CD8-positive, alpha-beta memory T cell (primary cell): Measurements from ENCODE around the gene CD244. TPM values are rescaled to one million over a fixed set of nuclear protein-coding genes. Genes with fewer than 3 reads are reported as not detected.
A peak's percentile ranks its signal among the peaks of the same experiment; 100 is the strongest.

Experiments used
- CTCF ChIA-PET: fragments of 350-600 bp; sonication (Branson Sonifier 250); formaldehyde crosslinking; loops from one replicate; lab custom pipeline; 2021; ENCODE audit warnings: antibody characterized with exemption; lab: Charles Lee
- POLR2A ChIA-PET: fragments of 350-600 bp; sonication (Branson Sonifier 250); formaldehyde crosslinking; loops from one replicate; lab custom pipeline; 2021; ENCODE audit warnings: antibody characterized with exemption; lab: Charles Lee
- DNase-seq, 5 donors: peaks; one replicate each; pipeline versions ENCODE4 v3.0.0 to v3.0.0-alpha.2; 2020 to 2022; ENCODE audit warnings: mixed read lengths in 1 of 5
- H3K27ac ChIP-seq: one replicate; pipeline ENCODE4 v1.7.0; 2013; ENCODE audit warnings: low read depth, mild to moderate bottlenecking, low read length, moderate library complexity
- H3K27me3 ChIP-seq: 2 replicates; pipeline ENCODE4 v1.7.0; 2013; ENCODE audit warnings: low read length, mild to moderate bottlenecking; ENCODE audit not compliant: insufficient read depth, poor library complexity, severe bottlenecking
- H3K36me3 ChIP-seq: 2 replicates; pipeline ENCODE4 v1.7.0; 2013; ENCODE audit warnings: mild to moderate bottlenecking, low read length, moderate library complexity; ENCODE audit not compliant: insufficient read depth
- H3K4me1 ChIP-seq: 2 replicates; pipeline ENCODE4 v1.7.0; 2013; ENCODE audit warnings: mild to moderate bottlenecking, low read length, moderate library complexity; ENCODE audit not compliant: insufficient read depth
- H3K4me3 ChIP-seq: 2 replicates; pipeline ENCODE4 v1.7.0; 2013; ENCODE audit warnings: mild to moderate bottlenecking, low read length
- H3K9me3 ChIP-seq: 2 replicates; pipeline ENCODE4 v1.7.0; 2013; ENCODE audit warnings: mild to moderate bottlenecking, low read length
- H3K27ac Mint-ChIP-seq, 8 donors: one replicate each; pipeline ENCODE4 v1.8.0; 2020 to 2021; ENCODE audit warnings: mixed read lengths in 8 of 8, mild to moderate bottlenecking in 6 of 8, inconsistent platforms in 3 of 8, moderate library complexity in 3 of 8
- H3K27me3 Mint-ChIP-seq, 2 donors: one replicate each; pipeline ENCODE4 v1.8.0; 2020 to 2021; ENCODE audit warnings: mixed read lengths in 2 of 2, mild to moderate bottlenecking in 1 of 2, moderate library complexity in 1 of 2
- H3K36me3 Mint-ChIP-seq, 3 donors: one replicate each; pipeline ENCODE4 v1.8.0; 2020 to 2021; ENCODE audit warnings: mixed read lengths in 3 of 3, inconsistent platforms in 1 of 3, mild to moderate bottlenecking in 1 of 3
- H3K4me1 Mint-ChIP-seq, 3 donors: one replicate each; pipeline ENCODE4 v1.8.0; 2020 to 2021; ENCODE audit warnings: mixed read lengths in 3 of 3, inconsistent platforms in 1 of 3, mild to moderate bottlenecking in 1 of 3
- H3K4me3 Mint-ChIP-seq, 7 donors: one replicate each; pipeline ENCODE4 v1.8.0; 2020 to 2021; ENCODE audit warnings: mixed read lengths in 7 of 7, mild to moderate bottlenecking in 6 of 7, moderate library complexity in 4 of 7, inconsistent platforms in 2 of 7
- H3K9me3 Mint-ChIP-seq, 5 donors: one replicate each; pipeline ENCODE4 v1.8.0; 2020 to 2022; ENCODE audit warnings: mixed read lengths in 5 of 5, mild to moderate bottlenecking in 3 of 5, moderate library complexity in 2 of 5, inconsistent platforms in 1 of 5
- polyA plus RNA-seq: library from polyadenylated mRNA; unstranded; fragments of 300-500 nt; fragmentation: Illumina TruSeq; gene quantifications from one replicate; pipeline ENCODE4 v1.2.3, GENCODE V29; 2021
- total RNA-seq, 2 experiments: library from RNA; stranded (reverse); gene quantifications; one replicate each; pipeline ENCODE4 v1.2.3, GENCODE V29; 2021

The CD244 gene, protein sequence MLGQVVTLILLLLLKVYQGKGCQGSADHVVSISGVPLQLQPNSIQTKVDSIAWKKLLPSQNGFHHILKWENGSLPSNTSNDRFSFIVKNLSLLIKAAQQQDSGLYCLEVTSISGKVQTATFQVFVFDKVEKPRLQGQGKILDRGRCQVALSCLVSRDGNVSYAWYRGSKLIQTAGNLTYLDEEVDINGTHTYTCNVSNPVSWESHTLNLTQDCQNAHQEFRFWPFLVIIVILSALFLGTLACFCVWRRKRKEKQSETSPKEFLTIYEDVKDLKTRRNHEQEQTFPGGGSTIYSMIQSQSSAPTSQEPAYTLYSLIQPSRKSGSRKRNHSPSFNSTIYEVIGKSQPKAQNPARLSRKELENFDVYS
- 1 to 10 TPM; 1.8 to 1.9 TPM for total RNA-seq
- 40.7 TPM for polyA plus RNA-seq

- DNase-seq = peak in 4 of 5 donors; percentile 46 to 83 (median 59)
- no peak within 1 kb of the TSS for H3K27ac ChIP-seq
- peak within 1 kb of the TSS; percentile 27 for H3K4me3 ChIP-seq
- Mint-ChIP-seq H3K4me1 (peaks cover 50 to 58% (median 56%) of the 10 kb centered on the region in 3 donors), H3K36me3 (peaks cover 6 to 10% (median 7%) of the 10 kb centered on the region in 3 donors), H3K9me3 (no peaks in the 10 kb centered on the region), H3K4me3 (peak within 1 kb of the TSS; percentile 87 to 98 (median 91)), H3K27ac (peak within 1 kb of the TSS; percentile 77 to 98 (median 94)), H3K27me3 (peaks cover 0 to 1% of the 10 kb centered on the region in 2 donors)
- no peaks in the 10 kb centered on the region for H3K9me3 ChIP-seq
- no peaks in the 10 kb centered on the region for H3K36me3 ChIP-seq
- POLR2A ChIA-PET = interaction anchor here (1.3 kb wide), 1 partner anchor 17 kb away, joined by 3 read pairs; no protein-coding TSS in a partner anchor
- H3K27me3 ChIP-seq = no peaks in the 10 kb centered on the region
- CTCF ChIA-PET = interaction anchor here (0.7 to 14.1 kb wide), 11 partner anchors 9 to 94 kb away, joined by 3 to 137 read pairs (median 3); partner anchors contain the start of gene ITLN2
- peaks cover 13% of the 10 kb centered on the region for H3K4me1 ChIP-seq
Observed at GRCh38 chr1:160862203-160863060, at the start of gene CD244. TSS of gene CD244 (minus strand) at chr1:160862887. CDS start at chr1:160862677, 210 bp downstream.

GRCh38 chr1:160911925-160912324, 49.2 kb upstream of the CD244 start:
- Histone ChIP-seq H3K36me3 (no peaks in the 10 kb centered on the region), H3K4me3 (no peak overlapping the region), H3K27me3 (no peaks in the 10 kb centered on the region), H3K9me3 (no peaks in the 10 kb centered on the region), H3K27ac (no peak overlapping the region), H3K4me1 (no peaks in the 10 kb centered on the region)
- no peak for DNase-seq
- H3K27me3 Mint-ChIP-seq = peaks cover 0 to 5% of the 10 kb centered on the region in 2 donors
- H3K36me3 Mint-ChIP-seq = peaks cover 0 to 5% (median 0%) of the 10 kb centered on the region in 3 donors
- H3K9me3 Mint-ChIP-seq = no peaks in the 10 kb centered on the region
- H3K4me3 Mint-ChIP-seq = no peak overlapping the region
- ChIA-PET POLR2A (no interaction called here), CTCF (no interaction called here)
- no peak overlapping the region for H3K27ac Mint-ChIP-seq
- H3K4me1 Mint-ChIP-seq = no peaks in the 10 kb centered on the region

DNA sequence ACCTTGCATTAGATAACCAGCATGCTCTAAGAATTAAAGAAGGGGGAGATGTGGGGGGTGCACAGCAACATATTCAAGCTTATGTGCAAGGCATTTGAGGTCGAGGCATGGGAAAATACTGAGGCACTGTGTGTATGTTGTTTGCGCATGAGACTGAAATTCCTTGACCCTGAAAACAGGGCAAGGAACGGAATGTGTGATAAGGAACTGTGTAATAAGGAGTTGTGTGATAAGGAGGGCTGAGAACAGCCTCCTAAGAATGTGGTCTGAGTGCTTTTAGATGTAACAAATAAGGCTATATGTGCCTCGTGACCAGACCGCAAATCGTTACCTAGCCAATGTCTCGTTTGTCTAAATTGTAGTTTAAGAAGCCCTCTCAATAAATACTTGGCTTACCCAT, 48.8 kb upstream of the CD244 start:
- POLR2A ChIA-PET = no interaction called here
- peaks cover 0 to under 1% of the 10 kb centered on the region in 2 donors for H3K27me3 Mint-ChIP-seq

GRCh38 chr1:160910170-160910750, 47.6 kb upstream of the CD244 start:
- Mint-ChIP-seq H3K9me3 (no peaks in the 10 kb centered on the region), H3K4me3 (no peak overlapping the region), H3K27me3 (no peaks in the 10 kb centered on the region), H3K4me1 (no peaks in the 10 kb centered on the region), H3K36me3 (no peaks in the 10 kb centered on the region), H3K27ac (no peak overlapping the region)
- Histone ChIP-seq H3K27ac (no peak overlapping the region), H3K9me3 (no peaks in the 10 kb centered on the region), H3K27me3 (no peaks in the 10 kb centered on the region), H3K4me1 (no peaks in the 10 kb centered on the region), H3K4me3 (no peak overlapping the region), H3K36me3 (no peaks in the 10 kb centered on the region)
- DNase-seq = no peak
- POLR2A ChIA-PET = no interaction called here
- CTCF ChIA-PET = no interaction called here

More for the DNA sequence above, 48.8 kb upstream of the CD244 start:
- Histone ChIP-seq H3K36me3 (no peaks in the 10 kb centered on the region), H3K4me3 (no peak overlapping the region), H3K9me3 (no peaks in the 10 kb centered on the region), H3K27me3 (no peaks in the 10 kb centered on the region), H3K27ac (no peak overlapping the region), H3K4me1 (no peaks in the 10 kb centered on the region)
- Mint-ChIP-seq H3K9me3 (no peaks in the 10 kb centered on the region), H3K36me3 (peaks cover 0 to 5% (median 0%) of the 10 kb centered on the region in 3 donors), H3K27ac (no peak overlapping the region), H3K4me3 (no peak overlapping the region), H3K4me1 (no peaks in the 10 kb centered on the region)
- CTCF ChIA-PET = no interaction called here
- DNase-seq = no peak

GRCh38 chr1:160907976-160908375, 45.3 kb upstream of the CD244 start:
- no peak overlapping the region for H3K4me3 Mint-ChIP-seq
- no peaks in the 10 kb centered on the region for H3K4me1 Mint-ChIP-seq
- POLR2A ChIA-PET = no interaction called here
- H3K36me3 Mint-ChIP-seq = no peaks in the 10 kb centered on the region
- no peaks in the 10 kb centered on the region for H3K9me3 Mint-ChIP-seq
- DNase-seq = no peak
- Histone ChIP-seq H3K27me3 (no peaks in the 10 kb centered on the region), H3K27ac (no peak overlapping the region), H3K9me3 (no peaks in the 10 kb centered on the region), H3K36me3 (no peaks in the 10 kb centered on the region), H3K4me1 (no peaks in the 10 kb centered on the region), H3K4me3 (no peak overlapping the region)
- peak overlapping the region in 2 of 8 donors; percentile 8 to 12 for H3K27ac Mint-ChIP-seq
- CTCF ChIA-PET = interaction anchor here (1.5 kb wide), 1 partner anchor 9 kb away, joined by 4 read pairs; no protein-coding TSS in a partner anchor
- no peaks in the 10 kb centered on the region for H3K27me3 Mint-ChIP-seq

DNA sequence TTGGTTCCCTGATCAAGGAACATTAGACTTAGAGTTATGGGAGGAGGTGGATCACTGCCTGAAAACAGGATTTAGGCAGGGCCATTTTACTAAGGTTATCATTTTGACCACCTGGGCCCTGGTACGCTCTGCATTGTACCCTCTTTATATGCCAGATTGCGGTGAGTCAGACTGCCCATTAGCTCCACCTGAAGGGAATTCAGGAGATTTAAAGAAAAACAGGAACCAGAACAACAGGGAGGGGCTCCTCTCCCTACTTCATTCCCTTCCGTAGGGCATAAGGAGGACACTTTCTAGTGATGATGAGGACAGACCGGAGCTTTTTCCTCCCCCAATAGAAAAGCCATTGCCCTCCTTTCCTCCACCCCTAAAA, 42.9 kb upstream of the CD244 start:
- H3K27ac Mint-ChIP-seq = no peak overlapping the region
- no peaks in the 10 kb centered on the region for H3K4me1 Mint-ChIP-seq
- no peak for DNase-seq
- H3K4me3 Mint-ChIP-seq = no peak overlapping the region
- peaks cover 0 to 2% (median 0%) of the 10 kb centered on the region in 3 donors for H3K36me3 Mint-ChIP-seq
- ChIA-PET POLR2A (no interaction called here), CTCF (no interaction called here)
- H3K27me3 Mint-ChIP-seq = no peaks in the 10 kb centered on the region
- no peak overlapping the region for H3K4me3 ChIP-seq
- no peaks in the 10 kb centered on the region for H3K9me3 Mint-ChIP-seq
- no peaks in the 10 kb centered on the region for H3K9me3 ChIP-seq
- H3K4me1 ChIP-seq = no peaks in the 10 kb centered on the region
- H3K27me3 ChIP-seq = no peaks in the 10 kb centered on the region
- H3K27ac ChIP-seq = no peak overlapping the region
- H3K36me3 ChIP-seq = no peaks in the 10 kb centered on the region

DNA sequence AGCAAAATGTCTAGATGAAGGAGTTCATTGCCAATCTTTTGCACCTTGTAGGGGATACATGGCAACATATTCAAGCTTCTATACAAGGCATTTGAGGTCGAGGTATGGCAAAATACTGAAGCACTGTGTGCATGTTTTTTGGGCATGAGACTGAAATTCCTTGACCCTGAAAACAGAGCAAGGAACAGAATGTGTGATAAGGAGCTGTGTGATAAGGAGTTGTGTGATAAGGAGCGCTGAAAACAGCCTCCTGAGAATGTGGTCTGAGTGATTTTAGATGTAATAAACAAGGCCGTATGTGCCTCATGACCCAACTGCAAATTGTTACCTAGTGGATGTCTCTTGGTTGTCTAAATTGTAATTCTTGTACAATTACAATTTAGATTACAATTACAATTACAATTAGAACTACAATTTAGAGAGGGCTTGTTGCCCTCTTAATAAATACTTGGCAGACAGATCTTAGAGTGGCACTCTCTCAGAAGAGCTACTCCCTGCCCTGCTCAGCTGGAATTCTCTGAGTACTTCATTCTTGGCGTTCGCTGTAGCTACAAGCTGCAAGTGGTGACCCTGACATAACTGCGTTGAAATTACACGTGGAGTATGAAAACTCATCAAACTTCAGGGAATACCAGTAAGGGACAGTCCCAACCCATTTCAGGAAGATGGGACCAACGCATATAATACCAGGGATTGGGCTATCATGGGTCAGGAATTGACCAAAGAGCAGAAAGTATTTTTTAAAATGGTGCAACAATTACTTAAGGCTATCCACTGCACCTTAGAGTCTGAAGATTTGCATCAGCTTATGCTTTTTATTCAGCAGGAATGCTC, 42.3 kb upstream of the CD244 start:
- Mint-ChIP-seq H3K4me3 (no peak overlapping the region), H3K9me3 (no peaks in the 10 kb centered on the region), H3K36me3 (peaks cover 0 to 8% (median 0%) of the 10 kb centered on the region in 3 donors), H3K27me3 (no peaks in the 10 kb centered on the region), H3K4me1 (no peaks in the 10 kb centered on the region), H3K27ac (peak overlapping the region in 1 of 8 donors; percentile 7)
- POLR2A ChIA-PET = no interaction called here
- no peaks in the 10 kb centered on the region for H3K36me3 ChIP-seq
- no peak for DNase-seq
- no peak overlapping the region for H3K4me3 ChIP-seq
- no peak overlapping the region for H3K27ac ChIP-seq
- H3K27me3 ChIP-seq = no peaks in the 10 kb centered on the region
- CTCF ChIA-PET = no interaction called here
- no peaks in the 10 kb centered on the region for H3K9me3 ChIP-seq
- H3K4me1 ChIP-seq = no peaks in the 10 kb centered on the region
